ENCODE results near the gene ARHGAP22. TPM values are rescaled to one million over a fixed set of nuclear protein-coding genes. Genes with fewer than 3 reads are reported as not detected.

Gene ARHGAP22
- total and polyA plus RNA-seq, 2 experiments from 2014 or later = 4.8 to 10.7 TPM

- no peak for TF ChIP-seq ZNF114 (CRISPR knock-in tag; IDR thresholded peaks at IDR 0.05)
- TF ChIP-seq POLR2AphosphoS5 (IDR thresholded peaks at IDR 0.05; ENCODE audit: low read depth) = no peak
- TF ChIP-seq NANOG (IDR thresholded peaks at IDR 0.05; ENCODE audit: borderline replicate concordance) = no peak
- no peak for TF ChIP-seq JUNB (IDR thresholded peaks at IDR 0.05; ENCODE audit: unreplicated experiment)
- TF ChIP-seq ZNF331 (CRISPR knock-in tag; IDR thresholded peaks at IDR 0.05; ENCODE audit: low read depth) = no peak
- no peak for TF ChIP-seq CTCF (conservative IDR thresholded peaks at IDR 0.05; ENCODE audit: low read depth in 2 of 2)
- no peak for TF ChIP-seq STAT1 (IDR thresholded peaks at IDR 0.05; ENCODE audit: unreplicated experiment)
These were observed 85.2 kb downstream of the ARHGAP22 start (continued) for GRCh38 chr10:48519481-48520183.

GRCh38 chr10:48518986-48519385 lies 85.9 kb downstream of the ARHGAP22 start:
- H3F3A ChIP-seq (replicated peaks; ENCODE audit: low read depth) = no peaks in the 10 kb centered on the region
- no peak overlapping the region for H3K4me2 ChIP-seq
- peaks cover 8% of the 10 kb centered on the region for H3K4me1 ChIP-seq (ENCODE audit: insufficient read depth)
- no peak for DNase-seq (ENCODE audit: low spot score)
- no peak overlapping the region for H3K4me3 ChIP-seq
- peaks cover 20% of the 10 kb centered on the region for H3K36me3 Mint-ChIP-seq (ENCODE audit: low read depth)
- no peak overlapping the region; the same call in 1 of the 2 replicates for H3K27ac Mint-ChIP-seq
- H3K27ac ChIP-seq (ENCODE audit: low read depth) = no peak overlapping the region
- H3K27me3 Mint-ChIP-seq (ENCODE audit: insufficient read depth, low read depth, poor library complexity) = peaks cover 6% of the 10 kb centered on the region
- H3K27me3 ChIP-seq (ENCODE audit: insufficient read depth) = no peaks in the 10 kb centered on the region
- H3K4me3 Mint-ChIP-seq = no peak overlapping the region
- TF ChIP-seq ZNF462 (CRISPR knock-in tag; IDR thresholded peaks at IDR 0.05) (no peak), JUNB (IDR thresholded peaks at IDR 0.05; ENCODE audit: unreplicated experiment) (no peak), CTCF (conservative IDR thresholded peaks at IDR 0.05; ENCODE audit: low read depth in 2 of 2) (no peak)
- no peak for ATAC-seq
- peaks cover 26% of the 10 kb centered on the region; the same call in 2 of the 3 replicates for H3K9me3 Mint-ChIP-seq
- peaks cover 3% of the 10 kb centered on the region; the same call in 1 of the 2 replicates for H4K20me1 ChIP-seq (replicated peaks; ENCODE audit: insufficient read depth)
- no peaks in the 10 kb centered on the region for H3K36me3 ChIP-seq (ENCODE audit: insufficient read depth)
- H3K79me2 ChIP-seq (replicated peaks; ENCODE audit: insufficient read depth) = peaks cover 69% of the 10 kb centered on the region
- H3K9me2 ChIP-seq (ENCODE audit: insufficient read depth) = no peaks in the 10 kb centered on the region
- H2AFZ ChIP-seq = no peak overlapping the region
- peaks cover 34% of the 10 kb centered on the region for H3K4me1 Mint-ChIP-seq

All from GM23338 (cell line).